PC-9 (cell line): ENCODE results near the gene MTERF4.

Source experiments
- CTCF ChIP-seq: fragments of 200-600 bp; sonication (generic); conservative IDR thresholded peaks from 2 replicates; pipeline ENCODE4 v1.6.1; 2017; ENCODE audit warnings: mixed run types, antibody characterized with exemption, mild to moderate bottlenecking, moderate library complexity
- EZH2 ChIP-seq: fragments of 200-600 bp; sonication (generic); IDR thresholded peaks from 2 replicates; pipeline ENCODE4 v1.8.0; 2017; ENCODE audit warnings: antibody characterized with exemption, low read depth

GRCh38 chr2:241081643-241082340 lies 20.3 kb downstream of the MTERF4 start:
- TF ChIP-seq CTCF (no peak), EZH2 (no peak)
